SJSA1 (cell line): Measurements from ENCODE around the gene RTN4R. TPM values are rescaled to one million over a fixed set of nuclear protein-coding genes. Genes with fewer than 3 reads are reported as not detected.

Experiments used
- total RNA-seq: library from RNA; depleted of rRNA; stranded (reverse); fragments of >200 nt; shearing (Covaris generic); gene quantifications from 2 replicates; pipeline ENCODE4 v1.2.3, GENCODE V29; 2014; rRNA removed

Gene RTN4R
- total RNA-seq, 1 experiment from 2014 or later, result 0.05 TPM

Other genes starting within 250 kb of the RTN4R start
- gene TANGO2, start 247.2 kb downstream of the RTN4R start, total RNA-seq, result 19.6 and 36.9 TPM in 2 replicates
- gene DGCR8, start 188.1 kb downstream of the RTN4R start, total RNA-seq, result 24.8 and 26.5 TPM in 2 replicates
- gene RANBP1, start 152.2 kb downstream of the RTN4R start, total RNA-seq, result 962 and 1,093 TPM in 2 replicates
- gene TRMT2A, start 151.1 kb downstream of the RTN4R start, total RNA-seq, result 39.9 and 58.7 TPM in 2 replicates
- gene ZDHHC8, start 136.5 kb downstream of the RTN4R start, total RNA-seq, result 9.0 and 10.6 TPM in 2 replicates
- gene CCDC188, start 117.3 kb downstream of the RTN4R start, total RNA-seq, result 0.16 and 0.84 TPM in 2 replicates
- 93.1 and 101 TPM in 2 replicates for gene DGCR6L, start 51.7 kb upstream of the RTN4R start, total RNA-seq
- 9.9 and 11.5 TPM in 2 replicates for gene ZNF74, start 125.8 kb upstream of the RTN4R start, total RNA-seq
- 50.5 and 56.5 TPM in 2 replicates for gene SCARF2, start 169.5 kb upstream of the RTN4R start, total RNA-seq
- 13.0 and 24.2 TPM in 2 replicates for gene KLHL22, start 227.5 kb upstream of the RTN4R start, total RNA-seq
- 17.7 and 40.2 TPM in 2 replicates for gene MED15, start 239.3 kb upstream of the RTN4R start, total RNA-seq